SU-DHL-6 (cell line): ENCODE data around the gene C3orf62.

Source experiments
- EZH2phosphoT487 ChIP-seq: fragments of 200-600 bp; sonication (generic), shearing (Covaris generic); conservative IDR thresholded peaks from 2 replicates; pipeline ENCODE4 v1.6.1; 2018; ENCODE audit warnings: mild to moderate bottlenecking, antibody characterized with exemption, low read length, moderate library complexity, mixed read lengths
- TF ChIP-seq, protein P1 (sequence below): fragments of 200-600 bp; sonication (generic); IDR thresholded peaks from one replicate; pipeline ENCODE4 v1.5.1; 2017; ENCODE audit warnings: antibody characterized with exemption, mild to moderate bottlenecking, low read length, moderate library complexity; ENCODE audit not compliant: insufficient read depth, poor library complexity, severe bottlenecking

DNA sequence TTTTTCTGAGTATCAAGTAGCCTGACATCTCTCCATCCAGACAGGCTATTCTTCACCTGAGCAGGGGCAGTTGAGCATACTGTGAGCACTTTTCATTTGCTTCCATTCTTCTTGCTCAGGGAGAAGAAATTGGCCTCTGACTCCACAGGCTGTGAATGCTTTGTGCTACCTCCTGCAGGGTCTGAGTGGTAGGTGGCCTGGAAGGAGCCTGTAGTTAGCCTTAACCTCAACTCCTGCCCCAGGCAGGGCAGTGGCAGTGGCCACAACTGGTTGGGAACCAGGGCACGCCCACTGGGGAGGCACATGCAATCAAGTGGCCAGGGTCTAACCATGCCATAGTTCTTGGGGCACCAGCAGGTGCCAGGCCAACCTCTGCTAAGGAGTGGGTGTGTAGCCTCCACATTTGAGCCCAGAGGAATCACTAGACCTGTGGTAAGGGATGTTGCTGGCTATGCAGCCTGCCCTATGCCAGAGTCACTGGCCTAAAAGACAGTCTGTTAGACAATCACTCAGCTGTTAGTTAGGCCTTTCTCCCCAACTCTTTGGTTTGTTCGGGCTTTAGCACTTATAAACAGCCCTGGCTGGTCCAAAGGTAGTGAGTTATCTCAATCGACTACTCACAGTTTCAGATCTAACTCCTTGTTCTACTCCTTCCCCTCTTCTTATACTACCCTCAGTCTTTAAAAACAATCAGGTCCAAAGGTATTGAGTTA is 7.4 kb downstream of the C3orf62 start:
- TF ChIP-seq, protein P1, sequence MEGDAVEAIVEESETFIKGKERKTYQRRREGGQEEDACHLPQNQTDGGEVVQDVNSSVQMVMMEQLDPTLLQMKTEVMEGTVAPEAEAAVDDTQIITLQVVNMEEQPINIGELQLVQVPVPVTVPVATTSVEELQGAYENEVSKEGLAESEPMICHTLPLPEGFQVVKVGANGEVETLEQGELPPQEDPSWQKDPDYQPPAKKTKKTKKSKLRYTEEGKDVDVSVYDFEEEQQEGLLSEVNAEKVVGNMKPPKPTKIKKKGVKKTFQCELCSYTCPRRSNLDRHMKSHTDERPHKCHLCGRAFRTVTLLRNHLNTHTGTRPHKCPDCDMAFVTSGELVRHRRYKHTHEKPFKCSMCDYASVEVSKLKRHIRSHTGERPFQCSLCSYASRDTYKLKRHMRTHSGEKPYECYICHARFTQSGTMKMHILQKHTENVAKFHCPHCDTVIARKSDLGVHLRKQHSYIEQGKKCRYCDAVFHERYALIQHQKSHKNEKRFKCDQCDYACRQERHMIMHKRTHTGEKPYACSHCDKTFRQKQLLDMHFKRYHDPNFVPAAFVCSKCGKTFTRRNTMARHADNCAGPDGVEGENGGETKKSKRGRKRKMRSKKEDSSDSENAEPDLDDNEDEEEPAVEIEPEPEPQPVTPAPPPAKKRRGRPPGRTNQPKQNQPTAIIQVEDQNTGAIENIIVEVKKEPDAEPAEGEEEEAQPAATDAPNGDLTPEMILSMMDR: no peak
- no peak for TF ChIP-seq EZH2phosphoT487
